ENCODE measurements around the gene RASD1.

GRCh38 chr17:17528696-17529652 lies 32.8 kb upstream of the RASD1 start:
- TF ChIP-seq TAF1 (IDR thresholded peaks at IDR 0.05; ENCODE audit: low read depth, low read length) (no peak), POLR2A (IDR thresholded peaks at IDR 0.05; ENCODE audit: low read depth, low read length) (no peak), POLR2AphosphoS5 (IDR thresholded peaks at IDR 0.05; ENCODE audit: low read depth, low read length) (no peak), SPI1 (IDR thresholded peaks at IDR 0.05; ENCODE audit: low read depth, low read length) (no peak), POU2F2 (IDR thresholded peaks at IDR 0.05; ENCODE audit: low read depth, low read length) (no peak)

Data from GM12891 (cell line).